Immature natural killer cell (primary cell): Measurements from ENCODE around the gene PODXL2. TPM values are rescaled to one million over a fixed set of nuclear protein-coding genes. Genes with fewer than 3 reads are reported as not detected.
A peak's percentile ranks its signal among the peaks of the same experiment; 100 is the strongest.

Experiments used
- DNase-seq, 3 donors: peaks; one replicate each; pipeline ENCODE4 v3.0.0; 2022; ENCODE audit warnings: mixed read lengths in 1 of 3
- H3K27ac Mint-ChIP-seq, 6 donors: one replicate each; pipeline ENCODE4 v1.8.0; 2020; ENCODE audit warnings: mixed read lengths in 6 of 6, mild to moderate bottlenecking in 5 of 6, inconsistent platforms in 4 of 6, moderate library complexity in 3 of 6
- H3K27me3 Mint-ChIP-seq, 3 donors: one replicate each; pipeline ENCODE4 v1.8.0; 2020 to 2021; ENCODE audit warnings: low read depth in 3 of 3, mild to moderate bottlenecking in 3 of 3, mixed read lengths in 3 of 3, moderate library complexity in 3 of 3, inconsistent platforms in 1 of 3
- H3K36me3 Mint-ChIP-seq, 3 donors: one replicate each; pipeline ENCODE4 v1.8.0; 2020; ENCODE audit warnings: mixed read lengths in 3 of 3, inconsistent platforms in 2 of 3, mild to moderate bottlenecking in 2 of 3
- H3K4me1 Mint-ChIP-seq, 2 donors: one replicate each; pipeline ENCODE4 v1.8.0; 2020; ENCODE audit warnings: inconsistent platforms in 2 of 2, mild to moderate bottlenecking in 2 of 2, mixed read lengths in 2 of 2, moderate library complexity in 1 of 2
- H3K4me3 Mint-ChIP-seq, 5 donors: one replicate each; pipeline ENCODE4 v1.8.0; 2020; ENCODE audit warnings: mild to moderate bottlenecking in 5 of 5, mixed read lengths in 5 of 5, inconsistent platforms in 3 of 5, moderate library complexity in 3 of 5
- H3K9me3 Mint-ChIP-seq, 6 donors: one replicate each; pipeline ENCODE4 v1.8.0; 2020; ENCODE audit warnings: mild to moderate bottlenecking in 6 of 6, mixed read lengths in 6 of 6, inconsistent platforms in 4 of 6, moderate library complexity in 3 of 6
- polyA plus RNA-seq, 3 donors: library from polyadenylated mRNA; unstranded; fragments of 300-500 nt; fragmentation: Illumina TruSeq; gene quantifications; one replicate each; pipeline ENCODE4 v1.2.3, GENCODE V29; 2021

PODXL2 gene
- polyA plus RNA-seq, 3 donors from 2014 or later, result 1.9 to 4.9 (median 3.2) TPM

DNA sequence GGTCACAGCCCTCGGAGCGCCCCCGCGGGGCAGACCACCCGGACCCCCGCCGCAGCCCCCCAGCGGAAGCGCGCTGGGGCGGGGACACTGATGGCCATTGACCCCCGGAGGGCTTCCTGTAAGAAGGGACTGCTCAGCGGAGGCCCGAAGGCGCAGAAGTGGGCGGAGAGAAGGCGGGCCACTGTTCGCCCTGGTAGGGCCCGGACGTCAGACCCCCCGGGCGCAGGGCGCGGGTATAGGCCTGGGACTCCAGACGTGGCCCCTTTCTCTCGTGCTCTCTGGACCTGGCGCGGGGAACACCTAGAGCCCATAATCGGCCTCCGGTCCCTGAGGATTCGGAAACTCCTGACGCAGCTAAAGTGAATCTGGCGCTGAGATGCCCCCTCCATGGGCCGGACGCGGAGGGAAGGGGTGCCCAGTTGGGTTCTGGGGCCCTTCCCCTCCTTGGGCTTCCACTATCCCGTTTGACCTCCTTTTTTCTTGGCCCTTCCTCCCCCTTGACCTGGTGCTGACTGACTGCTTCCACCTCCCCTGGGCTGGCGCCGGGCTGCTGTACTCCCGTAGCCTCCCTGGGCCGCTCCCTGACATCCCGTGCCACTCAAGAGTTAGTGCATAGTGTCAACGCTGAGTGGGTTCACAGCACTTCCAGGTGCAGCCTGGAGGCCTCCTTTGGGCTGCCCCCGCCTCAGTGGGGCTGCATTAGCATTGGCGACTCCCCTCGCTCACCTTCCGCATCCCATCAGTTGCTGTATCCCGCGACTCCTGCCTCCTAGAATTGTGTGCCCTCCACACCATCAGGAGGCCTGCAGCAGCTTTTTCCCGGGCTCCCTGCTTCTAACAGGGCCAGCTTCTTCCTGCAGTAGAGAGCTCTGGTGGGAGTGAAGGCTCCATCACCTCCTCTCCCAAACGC lies 44.5 kb downstream of the PODXL2 start:
- peak overlapping the region; percentile 75 to 92 (median 82) for H3K27ac Mint-ChIP-seq
- H3K27me3 Mint-ChIP-seq, result peaks cover 0 to 2% (median 2%) of the 10 kb centered on the region in 3 donors
- H3K4me3 Mint-ChIP-seq, result peak overlapping the region; percentile 85 to 87 (median 86)
- H3K36me3 Mint-ChIP-seq, result peaks cover 0 to 3% (median 0%) of the 10 kb centered on the region in 3 donors
- peaks cover 29 to 33% of the 10 kb centered on the region in 2 donors for H3K4me1 Mint-ChIP-seq
- no peaks in the 10 kb centered on the region for H3K9me3 Mint-ChIP-seq
- DNase-seq, result no peak

DNA sequence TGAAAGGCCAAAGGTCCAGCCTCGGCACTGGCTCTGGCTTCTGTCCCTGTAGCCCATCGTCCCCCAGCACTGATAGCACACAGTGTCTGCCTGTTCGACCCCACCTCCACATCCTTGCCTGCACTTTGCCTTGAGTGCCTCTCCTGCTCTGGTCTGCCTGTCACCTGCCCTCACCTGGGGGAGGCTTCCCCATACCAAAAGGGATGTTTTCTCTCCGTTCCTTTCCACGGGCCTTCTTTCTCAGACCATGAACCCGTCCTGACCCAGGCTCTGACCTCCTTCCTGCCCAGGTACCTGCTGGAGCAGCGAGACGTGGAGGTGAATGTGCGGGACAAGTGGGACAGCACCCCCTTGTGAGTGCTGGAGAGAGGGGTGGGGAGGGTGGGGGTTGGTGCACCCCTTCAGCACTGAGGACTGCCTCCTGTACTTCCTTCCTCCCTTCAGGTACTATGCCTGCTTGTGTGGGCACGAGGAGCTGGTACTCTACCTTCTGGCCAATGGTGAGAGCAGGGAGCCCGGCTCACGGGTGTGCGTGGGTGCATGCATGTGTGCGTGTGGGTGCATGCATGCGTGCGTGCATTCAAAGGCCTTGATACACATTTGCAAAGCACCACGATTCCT lies 45.2 kb downstream of the PODXL2 start:
- no peak for DNase-seq
- Mint-ChIP-seq H3K27ac (peak overlapping the region; percentile 75 to 92 (median 85)), H3K36me3 (peaks cover 0 to 3% (median 0%) of the 10 kb centered on the region in 3 donors), H3K27me3 (peaks cover 0 to 2% (median 1%) of the 10 kb centered on the region in 3 donors), H3K4me3 (peak overlapping the region; percentile 85 to 87 (median 86)), H3K4me1 (peaks cover 29 to 33% of the 10 kb centered on the region in 2 donors), H3K9me3 (no peaks in the 10 kb centered on the region)

DNA sequence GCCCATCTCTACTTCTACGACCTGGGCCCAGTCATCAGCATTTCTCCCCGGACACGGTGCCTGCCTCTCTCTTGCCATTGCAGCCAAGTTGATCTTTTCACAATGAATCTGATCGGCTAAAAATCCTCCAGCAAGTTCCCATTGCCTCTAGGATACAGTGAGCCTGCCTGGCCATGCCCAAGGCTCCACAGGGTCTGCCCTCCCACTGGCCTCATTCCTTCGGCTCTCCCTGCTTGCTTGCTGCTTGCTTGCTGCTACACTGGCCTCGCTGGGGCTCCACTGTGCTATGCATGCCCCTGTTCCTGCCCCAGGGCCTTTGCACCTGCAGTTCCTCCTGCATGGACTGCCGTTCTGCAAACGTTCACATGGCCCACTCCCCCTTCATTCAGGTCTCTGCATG lies 45.8 kb downstream of the PODXL2 start:
- peaks cover 0 to 3% (median 0%) of the 10 kb centered on the region in 3 donors for H3K36me3 Mint-ChIP-seq
- peaks cover 29 to 33% of the 10 kb centered on the region in 2 donors for H3K4me1 Mint-ChIP-seq
- peak overlapping the region; percentile 69 to 86 (median 82) for H3K4me3 Mint-ChIP-seq
- peak overlapping the region in 4 of 6 donors; percentile 48 to 87 (median 72) for H3K27ac Mint-ChIP-seq
- H3K27me3 Mint-ChIP-seq, result peaks cover 0 to 2% (median 0%) of the 10 kb centered on the region in 3 donors
- no peak for DNase-seq
- H3K9me3 Mint-ChIP-seq, result no peaks in the 10 kb centered on the region

DNA sequence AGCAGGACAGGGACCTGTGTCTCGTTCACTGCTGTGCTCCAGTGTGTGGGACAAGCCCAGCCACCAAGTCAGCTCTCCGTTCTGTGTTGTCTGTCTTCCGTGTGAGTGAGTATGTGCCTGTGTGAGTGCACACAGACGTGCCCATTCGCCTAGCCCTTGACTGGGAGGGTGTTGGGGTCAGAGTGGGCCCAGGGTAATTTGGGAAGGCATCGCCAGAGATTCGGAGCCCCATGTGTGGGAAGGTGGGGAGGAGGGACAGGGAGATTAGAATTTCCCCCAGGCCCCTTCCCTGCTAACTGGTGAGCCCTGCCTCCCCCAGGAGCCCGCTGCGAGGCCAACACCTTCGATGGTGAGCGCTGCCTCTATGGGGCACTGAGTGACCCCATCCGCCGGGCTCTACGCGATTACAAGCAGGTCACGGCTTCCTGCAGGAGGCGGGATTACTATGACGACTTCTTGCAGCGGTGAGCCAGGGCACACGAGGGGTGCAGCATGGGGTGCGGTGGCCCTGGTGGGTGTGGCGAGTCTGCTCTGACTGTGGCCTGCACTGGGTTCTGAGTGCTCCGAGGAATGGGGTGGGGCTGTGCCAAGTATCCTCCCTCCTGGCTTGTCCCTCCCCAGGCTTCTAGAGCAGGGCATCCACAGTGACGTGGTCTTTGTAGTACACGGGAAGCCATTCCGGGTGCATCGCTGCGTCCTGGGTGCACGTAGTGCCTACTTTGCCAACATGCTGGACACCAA lies 46.8 kb downstream of the PODXL2 start:
- H3K27me3 Mint-ChIP-seq, result peaks cover 0 to 2% (median 0%) of the 10 kb centered on the region in 3 donors
- H3K9me3 Mint-ChIP-seq, result no peaks in the 10 kb centered on the region
- peak overlapping the region in 1 of 6 donors; percentile 23 for H3K27ac Mint-ChIP-seq
- peaks cover 29 to 33% of the 10 kb centered on the region in 2 donors for H3K4me1 Mint-ChIP-seq
- H3K36me3 Mint-ChIP-seq, result peaks cover 0 to 3% (median 0%) of the 10 kb centered on the region in 3 donors
- peak overlapping the region in 2 of 5 donors; percentile 27 to 48 for H3K4me3 Mint-ChIP-seq
- no peak for DNase-seq

DNA sequence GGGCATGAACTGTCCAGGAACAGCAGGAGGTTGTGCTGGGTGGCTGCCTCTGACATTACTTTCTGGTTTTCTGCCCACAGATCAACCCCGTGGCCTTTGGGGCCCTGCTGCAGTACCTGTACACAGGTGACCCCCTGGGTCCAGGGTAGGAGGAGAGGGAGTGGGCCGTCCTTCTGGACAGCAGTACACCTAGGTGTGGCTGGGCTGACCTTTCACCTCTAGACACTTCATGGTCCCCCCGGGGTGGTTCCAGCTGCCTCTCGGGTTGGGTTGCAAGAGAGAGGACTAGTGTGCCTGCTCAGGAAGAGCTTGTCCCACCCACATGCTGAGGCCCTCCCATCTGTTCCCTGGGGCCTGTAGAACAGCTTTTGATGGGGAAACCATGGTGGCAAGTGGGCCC lies 47.5 kb downstream of the PODXL2 start:
- no peak overlapping the region for H3K4me3 Mint-ChIP-seq
- H3K27ac Mint-ChIP-seq, result no peak overlapping the region
- H3K36me3 Mint-ChIP-seq, result peaks cover 0 to 3% (median 0%) of the 10 kb centered on the region in 3 donors
- peaks cover 0 to 2% (median 0%) of the 10 kb centered on the region in 3 donors for H3K27me3 Mint-ChIP-seq
- no peak for DNase-seq
- no peaks in the 10 kb centered on the region for H3K9me3 Mint-ChIP-seq
- H3K4me1 Mint-ChIP-seq, result peaks cover 29 to 31% of the 10 kb centered on the region in 2 donors

DNA sequence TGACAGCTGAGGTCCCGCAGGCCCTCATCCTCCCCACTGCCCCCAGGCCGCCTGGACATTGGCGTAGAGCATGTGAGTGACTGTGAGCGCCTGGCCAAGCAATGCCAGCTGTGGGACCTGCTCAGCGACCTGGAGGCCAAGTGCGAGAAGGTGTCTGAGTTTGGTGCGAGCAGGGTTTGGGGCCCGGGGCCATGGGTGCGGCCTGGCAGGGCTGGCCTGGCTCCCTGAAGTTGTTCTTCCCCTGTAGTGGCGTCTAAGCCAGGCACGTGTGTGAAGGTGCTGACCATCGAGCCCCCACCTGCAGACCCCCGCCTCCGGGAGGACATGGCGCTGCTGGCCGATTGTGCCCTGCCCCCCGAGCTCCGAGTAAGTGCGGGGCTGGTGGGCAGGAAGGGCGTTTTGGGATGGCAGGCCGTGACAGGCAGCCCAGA lies 48.0 kb downstream of the PODXL2 start:
- no peaks in the 10 kb centered on the region for H3K9me3 Mint-ChIP-seq
- H3K4me1 Mint-ChIP-seq, result peaks cover 27 to 29% of the 10 kb centered on the region in 2 donors
- DNase-seq, result no peak
- H3K27me3 Mint-ChIP-seq, result peaks cover 0 to under 1% (median 0%) of the 10 kb centered on the region in 3 donors
- H3K27ac Mint-ChIP-seq, result no peak overlapping the region
- H3K36me3 Mint-ChIP-seq, result peaks cover 0 to 3% (median 0%) of the 10 kb centered on the region in 3 donors
- H3K4me3 Mint-ChIP-seq, result no peak overlapping the region

DNA sequence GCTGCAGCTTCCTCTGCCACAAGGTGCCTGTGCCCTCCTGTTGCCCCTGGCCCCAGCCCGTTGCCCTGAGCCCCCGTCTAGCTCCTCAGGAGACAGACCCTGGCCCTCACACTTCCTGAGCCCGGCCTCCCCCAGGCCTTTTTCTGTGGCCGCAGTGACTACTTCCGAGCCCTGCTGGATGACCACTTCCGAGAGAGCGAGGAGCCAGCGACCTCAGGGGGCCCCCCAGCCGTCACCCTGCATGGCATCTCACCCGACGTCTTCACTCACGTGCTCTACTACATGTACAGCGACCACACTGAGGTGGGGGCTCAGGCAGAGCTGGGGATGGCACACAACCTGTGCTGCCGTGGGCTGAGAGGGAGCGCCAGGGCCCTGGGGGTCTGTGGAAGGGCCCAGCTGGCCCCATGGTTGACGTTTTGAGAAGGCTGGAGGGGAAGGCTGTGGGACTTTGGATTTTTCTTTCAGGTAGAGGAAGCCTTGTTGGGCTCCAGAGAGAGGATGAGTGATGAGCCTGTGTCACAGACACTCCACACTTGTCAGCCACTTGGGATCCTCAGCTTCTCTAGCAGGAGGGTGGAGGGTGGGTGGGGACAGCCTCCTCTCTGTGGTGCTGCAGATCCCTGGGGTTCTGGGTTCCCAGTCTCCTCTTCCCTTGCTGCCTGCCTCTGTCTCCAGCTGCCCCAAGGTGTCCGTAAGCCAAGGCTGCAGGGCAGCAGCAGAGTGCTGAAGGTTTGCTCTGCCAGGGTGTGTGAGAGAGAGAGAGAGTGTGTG lies 48.7 kb downstream of the PODXL2 start:
- H3K4me3 Mint-ChIP-seq, result no peak overlapping the region
- H3K4me1 Mint-ChIP-seq, result peaks cover 27 to 29% of the 10 kb centered on the region in 2 donors
- peak overlapping the region in 1 of 6 donors; percentile 34 for H3K27ac Mint-ChIP-seq
- no peak for DNase-seq
- peaks cover 0 to 2% (median 0%) of the 10 kb centered on the region in 3 donors for H3K27me3 Mint-ChIP-seq
- peaks cover 0 to 3% (median 0%) of the 10 kb centered on the region in 3 donors for H3K36me3 Mint-ChIP-seq
- H3K9me3 Mint-ChIP-seq, result no peaks in the 10 kb centered on the region

DNA sequence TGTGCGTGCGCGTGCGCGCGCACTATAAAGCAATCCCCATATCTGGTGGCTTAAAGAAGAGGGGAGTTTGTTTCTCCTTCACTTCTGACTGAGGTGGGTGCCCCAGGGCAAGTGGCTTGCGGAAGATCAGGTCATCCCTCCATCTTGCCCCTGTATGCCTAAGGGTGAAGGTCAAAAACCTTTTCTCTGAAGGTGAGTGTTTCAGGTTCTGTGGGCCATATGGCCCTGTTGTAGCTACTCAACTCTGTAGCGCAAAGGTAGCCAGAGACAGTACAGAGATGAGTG lies 49.3 kb downstream of the PODXL2 start:
- H3K9me3 Mint-ChIP-seq, result no peaks in the 10 kb centered on the region
- peak overlapping the region in 1 of 6 donors; percentile 34 for H3K27ac Mint-ChIP-seq
- H3K4me1 Mint-ChIP-seq, result peaks cover 27 to 29% of the 10 kb centered on the region in 2 donors
- no peak overlapping the region for H3K4me3 Mint-ChIP-seq
- H3K36me3 Mint-ChIP-seq, result peaks cover 0 to 3% (median 0%) of the 10 kb centered on the region in 3 donors
- H3K27me3 Mint-ChIP-seq, result peaks cover 0 to 2% (median 0%) of the 10 kb centered on the region in 3 donors
- DNase-seq, result no peak

DNA sequence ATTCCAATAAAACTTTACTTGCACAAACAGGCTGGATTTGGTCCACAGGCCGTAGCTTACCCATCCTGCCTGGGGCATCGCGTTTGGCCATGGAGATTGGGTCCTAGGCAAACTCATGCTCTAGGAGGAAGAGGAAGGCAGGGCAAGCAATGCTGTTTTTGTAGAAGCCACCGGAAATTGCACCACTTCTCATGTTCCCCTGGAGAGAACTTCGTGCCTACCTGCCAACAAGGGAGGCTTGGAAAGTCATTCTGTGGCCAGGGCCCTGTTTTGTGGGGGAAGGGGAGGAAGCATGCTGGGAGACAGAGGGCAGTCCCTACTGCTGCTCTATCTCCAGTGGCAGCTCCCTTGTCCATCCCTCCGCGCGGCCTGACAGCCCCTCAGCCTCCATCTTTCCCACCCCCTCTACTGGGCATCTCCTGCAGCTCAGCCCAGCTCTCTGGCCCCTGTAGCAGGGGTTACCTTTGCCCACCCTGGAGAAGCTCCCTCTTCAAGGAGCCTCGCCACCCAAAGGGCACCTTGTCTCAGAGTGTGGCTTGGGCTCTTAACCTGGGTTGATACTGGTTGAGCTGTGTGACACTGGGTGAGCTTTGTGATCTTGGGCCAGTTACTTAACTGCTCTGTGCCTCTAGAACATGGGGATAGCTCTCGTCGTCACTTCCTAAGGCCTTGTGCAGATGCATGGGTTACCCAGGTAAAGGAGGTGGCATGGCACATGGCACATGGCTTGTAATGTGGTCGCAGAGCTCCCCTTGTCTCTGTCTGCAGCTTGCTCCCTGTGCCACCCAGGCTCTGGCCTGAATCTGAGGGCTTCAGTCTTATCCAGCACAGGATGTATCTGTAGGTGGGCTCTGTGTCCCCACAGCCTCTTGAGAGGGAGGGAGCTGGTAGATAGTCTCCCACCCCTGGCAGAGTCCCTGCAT lies 49.9 kb downstream of the PODXL2 start:
- no peaks in the 10 kb centered on the region for H3K9me3 Mint-ChIP-seq
- DNase-seq, result no peak
- no peak overlapping the region for H3K27ac Mint-ChIP-seq
- H3K4me1 Mint-ChIP-seq, result peaks cover 23% of the 10 kb centered on the region in 2 donors
- H3K4me3 Mint-ChIP-seq, result no peak overlapping the region
- H3K27me3 Mint-ChIP-seq, result peaks cover 0 to 2% (median 0%) of the 10 kb centered on the region in 3 donors
- peaks cover 0 to 3% (median 0%) of the 10 kb centered on the region in 3 donors for H3K36me3 Mint-ChIP-seq

DNA sequence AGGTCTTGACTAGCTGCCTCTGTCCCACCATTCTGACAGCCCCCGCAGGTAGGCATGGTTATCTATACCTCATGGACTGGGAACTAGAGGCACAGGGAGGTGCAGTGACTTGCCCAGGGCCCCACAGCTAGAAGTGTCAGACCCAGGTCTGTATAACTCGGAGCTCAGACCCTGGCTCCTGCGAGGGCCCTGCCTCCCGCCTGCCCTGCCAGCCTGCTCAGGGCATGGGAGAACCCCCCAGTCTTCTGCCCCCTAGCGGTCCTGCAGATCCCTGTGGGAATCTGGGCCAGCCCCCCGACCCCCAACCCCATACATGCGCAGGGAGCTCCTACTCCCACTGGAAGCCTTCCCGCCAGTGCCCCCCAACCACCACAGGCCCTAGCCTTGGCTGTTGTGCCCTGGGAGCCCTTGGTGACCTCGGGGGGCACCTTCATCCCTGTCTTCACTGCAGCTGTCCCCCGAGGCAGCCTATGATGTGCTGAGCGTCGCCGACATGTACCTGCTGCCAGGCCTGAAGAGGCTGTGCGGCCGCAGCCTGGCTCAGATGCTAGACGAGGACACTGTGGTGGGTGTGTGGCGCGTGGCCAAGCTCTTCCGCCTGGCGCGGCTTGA lies 50.7 kb downstream of the PODXL2 start:
- peaks cover 0 to 3% (median 0%) of the 10 kb centered on the region in 3 donors for H3K36me3 Mint-ChIP-seq
- no peak overlapping the region for H3K4me3 Mint-ChIP-seq
- DNase-seq, result no peak
- no peaks in the 10 kb centered on the region for H3K9me3 Mint-ChIP-seq
- H3K27ac Mint-ChIP-seq, result no peak overlapping the region
- peaks cover 0 to 2% (median 0%) of the 10 kb centered on the region in 3 donors for H3K27me3 Mint-ChIP-seq
- H3K4me1 Mint-ChIP-seq, result peaks cover 16 to 17% of the 10 kb centered on the region in 2 donors

DNA sequence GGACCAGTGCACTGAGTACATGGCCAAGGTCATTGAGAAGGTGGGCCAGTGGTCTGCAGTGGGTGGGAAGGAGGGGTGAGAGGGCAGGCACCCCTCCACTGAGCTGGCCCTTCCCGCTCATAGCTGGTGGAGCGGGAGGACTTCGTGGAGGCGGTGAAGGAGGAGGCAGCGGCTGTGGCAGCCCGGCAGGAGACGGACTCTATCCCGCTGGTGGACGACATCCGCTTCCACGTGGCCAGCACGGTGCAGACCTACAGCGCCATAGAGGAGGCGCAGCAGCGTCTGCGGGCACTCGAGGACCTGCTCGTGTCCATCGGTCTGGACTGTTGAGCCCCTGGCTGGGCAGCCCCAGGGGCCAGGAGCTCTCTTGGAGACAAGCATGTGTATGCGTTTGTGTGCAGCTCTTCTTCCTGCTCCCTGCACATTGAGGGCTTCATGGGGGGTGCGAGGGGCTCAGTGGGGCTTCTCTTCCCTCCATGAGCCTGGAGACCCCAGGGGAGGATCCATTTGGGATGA lies 51.2 kb downstream of the PODXL2 start:
- no peaks in the 10 kb centered on the region for H3K9me3 Mint-ChIP-seq
- no peak for DNase-seq
- peaks cover 0 to 2% (median 0%) of the 10 kb centered on the region in 3 donors for H3K27me3 Mint-ChIP-seq
- H3K36me3 Mint-ChIP-seq, result peaks cover 0 to 3% (median 0%) of the 10 kb centered on the region in 3 donors
- no peak overlapping the region for H3K4me3 Mint-ChIP-seq
- H3K27ac Mint-ChIP-seq, result no peak overlapping the region
- H3K4me1 Mint-ChIP-seq, result peaks cover 10 to 13% of the 10 kb centered on the region in 2 donors
